ENCODE results near the gene KRTAP12-1.

The KRTAP12-1 gene

GRCh38 chr21:44681861-44682579, at the start of gene KRTAP12-1:
Gene KRTAP12-1, minus strand, starts transcription at chr21:44682163. Its CDS starts 40 bp downstream, at chr21:44682123.
- no peak for TF ChIP-seq POLR2A (IDR thresholded peaks at IDR 0.05; ENCODE audit: low read depth, low read length)
- no peak for FAIRE-seq
- no peak for DNase-seq (ENCODE audit: insufficient read length, low spot score)

GRCh38 chr21:44730951-44731579, 49.1 kb upstream of the KRTAP12-1 start:
- no peak for DNase-seq (ENCODE audit: insufficient read length, low spot score)
- no peak for TF ChIP-seq POLR2A (IDR thresholded peaks at IDR 0.05; ENCODE audit: low read depth, low read length)
- FAIRE-seq = no peak

GRCh38 chr21:44730028-44730395, 48.0 kb upstream of the KRTAP12-1 start:
- TF ChIP-seq POLR2A (IDR thresholded peaks at IDR 0.05; ENCODE audit: low read depth, low read length) = no peak
- FAIRE-seq (no peak), DNase-seq (ENCODE audit: insufficient read length, low spot score) (no peak)

GRCh38 chr21:44729336-44730027, 47.5 kb upstream of the KRTAP12-1 start:
- no peak for DNase-seq (ENCODE audit: insufficient read length, low spot score)
- no peak for TF ChIP-seq POLR2A (IDR thresholded peaks at IDR 0.05; ENCODE audit: low read depth, low read length)
- no peak for FAIRE-seq

GRCh38 chr21:44728716-44729115, 46.8 kb upstream of the KRTAP12-1 start:
- no peak for DNase-seq (ENCODE audit: insufficient read length, low spot score)
- no peak for TF ChIP-seq POLR2A (IDR thresholded peaks at IDR 0.05; ENCODE audit: low read depth, low read length)
- FAIRE-seq = no peak

GRCh38 chr21:44727757-44728156, 45.8 kb upstream of the KRTAP12-1 start:
- DNase-seq (ENCODE audit: insufficient read length, low spot score) (no peak), FAIRE-seq (no peak)
- no peak for TF ChIP-seq POLR2A (IDR thresholded peaks at IDR 0.05; ENCODE audit: low read depth, low read length)

GRCh38 chr21:44727321-44727720, 45.4 kb upstream of the KRTAP12-1 start:
- FAIRE-seq (no peak), DNase-seq (ENCODE audit: insufficient read length, low spot score) (no peak)
- no peak for TF ChIP-seq POLR2A (IDR thresholded peaks at IDR 0.05; ENCODE audit: low read depth, low read length)

GRCh38 chr21:44726826-44727225, 44.9 kb upstream of the KRTAP12-1 start:
- no peak for FAIRE-seq
- no peak for DNase-seq (ENCODE audit: insufficient read length, low spot score)
- TF ChIP-seq POLR2A (IDR thresholded peaks at IDR 0.05; ENCODE audit: low read depth, low read length) = no peak

- DNase-seq (ENCODE audit: insufficient read length, low spot score) (no peak), FAIRE-seq (no peak)
- no peak for TF ChIP-seq POLR2A (IDR thresholded peaks at IDR 0.05; ENCODE audit: low read depth, low read length)
Observed at GRCh38 chr21:44724926-44725325, 43.0 kb upstream of the KRTAP12-1 start.

- FAIRE-seq = no peak
- DNase-seq (ENCODE audit: insufficient read length, low spot score) = no peak
- no peak for TF ChIP-seq POLR2A (IDR thresholded peaks at IDR 0.05; ENCODE audit: low read depth, low read length)
Observed at GRCh38 chr21:44724196-44724595, 42.2 kb upstream of the KRTAP12-1 start.

GRCh38 chr21:44723177-44724131, 41.5 kb upstream of the KRTAP12-1 start:
- FAIRE-seq = no peak

GRCh38 chr21:44722731-44723130, 40.8 kb upstream of the KRTAP12-1 start:
- TF ChIP-seq POLR2A (IDR thresholded peaks at IDR 0.05; ENCODE audit: low read depth, low read length) = no peak
- FAIRE-seq (no peak), DNase-seq (ENCODE audit: insufficient read length, low spot score) (no peak)

More at GRCh38 chr21:44723177-44724131, 41.5 kb upstream of the KRTAP12-1 start:
- no peak for TF ChIP-seq POLR2A (IDR thresholded peaks at IDR 0.05; ENCODE audit: low read depth, low read length)
- DNase-seq (ENCODE audit: insufficient read length, low spot score) = no peak

- DNase-seq (ENCODE audit: insufficient read length, low spot score) (no peak), FAIRE-seq (no peak)
- no peak for TF ChIP-seq POLR2A (IDR thresholded peaks at IDR 0.05; ENCODE audit: low read depth, low read length)
Observed at GRCh38 chr21:44720170-44720569, 38.2 kb upstream of the KRTAP12-1 start.

Measured in H54 (cell line).